Measurements from ENCODE around the gene LRMDA. TPM values are rescaled to one million over a fixed set of nuclear protein-coding genes. Genes with fewer than 3 reads are reported as not detected.

The LRMDA gene
- total and polyA plus RNA-seq, 2 of the 13 experiments (the other 11 are each of a cell fraction or from before 2014, with no cell fraction given), result 13.4 to 22.0 TPM

- no peak for ATAC-seq
- no peak overlapping the region for H3K9ac ChIP-seq (ENCODE audit: insufficient read depth, low read depth, low read length)
- TF ChIP-seq ZFP36L1 (CRISPR knock-in tag; IDR thresholded peaks at IDR 0.05) (no peak), SNAPC2 (CRISPR knock-in tag; IDR thresholded peaks at IDR 0.05) (no peak), SP5 (CRISPR knock-in tag; IDR thresholded peaks at IDR 0.05; ENCODE audit: borderline replicate concordance, low read depth) (no peak), ZNF34 (CRISPR knock-in tag; IDR thresholded peaks at IDR 0.05; ENCODE audit: borderline replicate concordance) (no peak), ZNF121 (CRISPR knock-in tag; IDR thresholded peaks at IDR 0.05) (no peak)
- FAIRE-seq, result peak; percentile 32
- ChIA-PET CTCF (ENCODE audit: low intra/inter-chr PET ratio, low total read pairs) (no interaction called here), POLR2A (no interaction called here)
- H3K4me2 ChIP-seq (ENCODE audit: low read depth, low read length), result no peak overlapping the region
- H3K36me3 ChIP-seq (replicated peaks in 1 of 2; ENCODE audit: control insufficient read depth in 1 of 2, insufficient read depth in 2 of 2, low read length in 2 of 2), result 0 out of 5 replicates have a peak, but pooled peaks cover 0 to 3% of the 10 kb centered on the region in 2 experiments
- in situ Hi-C loops (cut with HindIII; ENCODE audit: extremely low pct_ligation_motif_present, low pct_unique_long_range_greater_than_20kb) (no loop called here), intact Hi-C loops (cut with micrococcal nuclease; ENCODE audit: unreplicated experiment) (no loop called here)
- 96% methylated on average over 7 of the region's 7 CpGs for WGBS (ENCODE audit: low lambda C conversion rate)
- no TSS peak for BruUV-seq (replicated peaks)
- no peaks in the 10 kb centered on the region for H3K9me3 ChIP-seq (ENCODE audit: low read length)
- H4K20me1 ChIP-seq (ENCODE audit: insufficient read depth, low read length), result no peaks in the 10 kb centered on the region
- H3K27me3 ChIP-seq (ENCODE audit: control insufficient read depth in 1 of 2, insufficient read depth in 2 of 2, low read length in 2 of 2), result no peaks in the 10 kb centered on the region
- no peak for DNase-seq (ENCODE audit: low spot score)
- H3K27ac ChIP-seq (ENCODE audit: extremely low read length, insufficient read depth, low read length), result no peak overlapping the region
- no peak overlapping the region for H3K4me3 ChIP-seq (replicated peaks in 1 of 3; ENCODE audit: insufficient read depth in 1 of 3, low read depth in 2 of 3, low read length in 3 of 3)
- no peak overlapping the region for H2AFZ ChIP-seq (ENCODE audit: low read length)
- peaks cover 22% of the 10 kb centered on the region for H3K4me1 ChIP-seq (ENCODE audit: insufficient read depth, low read length)
- H3K79me2 ChIP-seq (ENCODE audit: insufficient read depth, low read length), result peaks cover 2% of the 10 kb centered on the region
Observed at GRCh38 chr10:75475460-75476182, 44.2 kb downstream of the LRMDA start.

DNA sequence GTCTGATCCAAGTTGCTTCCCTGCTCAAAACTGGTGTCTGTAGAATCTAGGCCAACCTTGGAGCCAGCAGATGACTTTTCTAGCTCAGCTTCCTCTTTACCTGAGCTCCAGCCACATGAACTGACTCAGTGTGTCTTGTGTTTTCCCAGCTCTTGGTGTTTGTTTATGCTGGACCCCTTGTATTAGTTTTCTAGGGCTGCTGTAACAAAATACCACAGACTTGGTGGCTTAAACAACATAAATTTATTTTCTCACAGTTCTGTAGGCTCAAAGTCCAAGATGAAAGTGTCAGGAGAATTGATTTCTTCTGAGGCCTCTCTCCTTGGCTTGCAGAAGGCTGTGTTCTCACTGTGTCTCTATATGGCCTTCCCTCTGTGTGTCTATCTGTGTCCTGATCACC is 45.1 kb downstream of the LRMDA start:
- intact Hi-C loops (cut with micrococcal nuclease; ENCODE audit: unreplicated experiment), result no loop called here
- no peak overlapping the region for H2AFZ ChIP-seq (ENCODE audit: low read length)
- no peak overlapping the region for H3K4me3 ChIP-seq (replicated peaks in 1 of 3; ENCODE audit: insufficient read depth in 1 of 3, low read depth in 2 of 3, low read length in 3 of 3)
- no peak overlapping the region for H3K9ac ChIP-seq (ENCODE audit: insufficient read depth, low read depth, low read length)
- POLR2A ChIA-PET, result no interaction called here
- no peaks in the 10 kb centered on the region for H3K27me3 ChIP-seq (ENCODE audit: control insufficient read depth in 1 of 2, insufficient read depth in 2 of 2, low read length in 2 of 2)
- H3K4me1 ChIP-seq (ENCODE audit: insufficient read depth, low read length), result peaks cover 30% of the 10 kb centered on the region
- ATAC-seq (no peak), FAIRE-seq (no peak), DNase-seq (ENCODE audit: low spot score) (no peak)
- CTCF ChIA-PET (ENCODE audit: low intra/inter-chr PET ratio, low total read pairs), result no interaction called here
- TF ChIP-seq ZNF549 (CRISPR knock-in tag; IDR thresholded peaks at IDR 0.05) (no peak), ZNF12 (CRISPR knock-in tag; IDR thresholded peaks at IDR 0.05) (peak; percentile 93)
- H4K20me1 ChIP-seq (ENCODE audit: insufficient read depth, low read length), result no peaks in the 10 kb centered on the region
- no peak overlapping the region for H3K4me2 ChIP-seq (ENCODE audit: low read depth, low read length)
- no TSS peak for BruUV-seq (replicated peaks)
- in situ Hi-C loops (cut with HindIII; ENCODE audit: extremely low pct_ligation_motif_present, low pct_unique_long_range_greater_than_20kb), result no loop called here
- H3K9me3 ChIP-seq (ENCODE audit: low read length), result no peaks in the 10 kb centered on the region
- peaks cover 2% of the 10 kb centered on the region for H3K79me2 ChIP-seq (ENCODE audit: insufficient read depth, low read length)
- no peak overlapping the region for H3K27ac ChIP-seq (ENCODE audit: extremely low read length, insufficient read depth, low read length)
- 0 out of 5 replicates have a peak, but pooled peaks cover 0 to 3% of the 10 kb centered on the region in 2 experiments for H3K36me3 ChIP-seq (replicated peaks in 1 of 2; ENCODE audit: control insufficient read depth in 1 of 2, insufficient read depth in 2 of 2, low read length in 2 of 2)

Measured in HepG2 (cell line).